ENCODE data around the gene KRTAP4-2. TPM values are rescaled to one million over a fixed set of nuclear protein-coding genes. Genes with fewer than 3 reads are reported as not detected.

KRTAP4-2 gene
- polyA plus RNA-seq, 1 of the 3 experiments (the other 2 are of a cell fraction) = not detected

DNA sequence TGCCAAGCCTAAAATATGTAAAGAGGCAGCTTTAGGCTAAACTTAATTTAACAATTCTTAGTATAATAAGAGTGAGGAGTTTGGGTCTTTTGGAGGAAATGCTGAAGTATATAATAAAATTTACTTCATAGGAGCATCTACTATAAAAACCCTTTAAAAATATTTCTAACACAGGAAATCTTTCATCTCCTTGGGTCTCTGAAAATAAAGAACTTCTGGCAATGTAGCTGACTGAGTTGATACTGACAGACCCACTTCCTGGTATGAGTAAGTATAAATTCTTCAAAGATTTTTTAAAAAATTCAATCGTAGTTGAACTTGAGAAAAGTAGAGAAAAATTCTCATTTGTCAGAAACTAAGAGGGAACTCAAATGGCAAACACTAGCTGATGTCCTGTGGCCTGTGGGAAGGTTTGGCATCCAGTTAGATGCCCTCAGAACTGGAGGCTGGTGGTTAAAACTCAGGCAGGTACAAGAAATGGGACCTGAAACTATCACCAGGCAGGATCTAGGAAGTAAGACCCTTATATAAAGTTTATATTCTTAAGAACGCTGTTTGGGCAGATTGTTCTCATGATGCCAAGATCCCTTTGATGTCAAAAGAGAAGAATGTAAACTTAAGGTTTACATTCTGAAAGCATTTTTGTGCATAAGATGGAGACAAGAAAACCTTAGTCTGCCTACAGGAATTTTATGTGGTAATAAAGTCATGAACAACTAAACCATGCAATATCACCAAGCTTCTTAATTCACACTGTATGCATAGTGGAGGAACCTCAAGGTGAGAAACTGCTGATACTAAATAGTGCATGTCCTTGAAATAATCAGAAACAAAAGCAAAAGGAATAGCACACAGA, 43.9 kb downstream of the KRTAP4-2 start:
- no peaks in the 10 kb centered on the region for H3K9me2 ChIP-seq
- H3K4me1 ChIP-seq (ENCODE audit: control insufficient read depth in 1 of 2, insufficient read depth in 2 of 2, low read depth in 1 of 2, low read length in 1 of 2) = peaks cover 0 to 12% of the 10 kb centered on the region in 2 experiments; a peak in 1 of 4 replicates
- no peaks in the 10 kb centered on the region for H3F3A ChIP-seq (replicated peaks; ENCODE audit: insufficient read depth)
- peak overlapping the region; percentile 66; the same call in 1 of the 2 replicates for H2AFZ ChIP-seq (ENCODE audit: low read depth)
- H3K36me3 ChIP-seq (replicated peaks in 1 of 2; ENCODE audit: control insufficient read depth in 1 of 2, insufficient read depth in 2 of 2, low read length in 1 of 2) = no peaks in the 10 kb centered on the region
- H3K79me2 ChIP-seq (ENCODE audit: insufficient read depth) = no peaks in the 10 kb centered on the region
- 8% methylated on average over 2 of the region's 2 CpGs for WGBS (ENCODE audit: low lambda C conversion rate)
- no peaks in the 10 kb centered on the region for H3K9me3 ChIP-seq
- H4K20me1 ChIP-seq (ENCODE audit: insufficient read depth) = no peaks in the 10 kb centered on the region
- no peak overlapping the region for H3K4me3 ChIP-seq (ENCODE audit: low read depth in 2 of 2, low read length in 1 of 2)
- ChIA-PET CTCF (no interaction called here), POLR2A (no interaction called here)
- H3K27me3 ChIP-seq (ENCODE audit: insufficient read depth) = no peaks in the 10 kb centered on the region
- no peak for DNase-seq
- H3K27ac ChIP-seq (ENCODE audit: low read depth in 2 of 2, low read length in 1 of 2) = no peak overlapping the region
- TF ChIP-seq SMC3 (IDR thresholded peaks at IDR 0.05; ENCODE audit: low read depth, low read length) (no peak), RXRA (IDR thresholded peaks at IDR 0.05; ENCODE audit: borderline replicate concordance, low read depth) (no peak), CHD2 (IDR thresholded peaks at IDR 0.05; ENCODE audit: low read length, partially characterized antibody) (no peak), FOXM1 (IDR thresholded peaks at IDR 0.05; ENCODE audit: low read depth) (no peak), RAD21 (IDR thresholded peaks at IDR 0.05; ENCODE audit: low read length) (no peak), TCF12 (IDR thresholded peaks at IDR 0.05) (no peak), FOXJ3 (CRISPR knock-in tag; IDR thresholded peaks at IDR 0.05) (no peak), NFIC (IDR thresholded peaks at IDR 0.05; ENCODE audit: borderline replicate concordance) (no peak)
- TF ChIP-seq, protein P1, sequence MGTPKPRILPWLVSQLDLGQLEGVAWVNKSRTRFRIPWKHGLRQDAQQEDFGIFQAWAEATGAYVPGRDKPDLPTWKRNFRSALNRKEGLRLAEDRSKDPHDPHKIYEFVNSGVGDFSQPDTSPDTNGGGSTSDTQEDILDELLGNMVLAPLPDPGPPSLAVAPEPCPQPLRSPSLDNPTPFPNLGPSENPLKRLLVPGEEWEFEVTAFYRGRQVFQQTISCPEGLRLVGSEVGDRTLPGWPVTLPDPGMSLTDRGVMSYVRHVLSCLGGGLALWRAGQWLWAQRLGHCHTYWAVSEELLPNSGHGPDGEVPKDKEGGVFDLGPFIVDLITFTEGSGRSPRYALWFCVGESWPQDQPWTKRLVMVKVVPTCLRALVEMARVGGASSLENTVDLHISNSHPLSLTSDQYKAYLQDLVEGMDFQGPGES (IDR thresholded peaks at IDR 0.05; ENCODE audit: low read depth, low read length) = no peak
- TF ChIP-seq, protein P2, sequence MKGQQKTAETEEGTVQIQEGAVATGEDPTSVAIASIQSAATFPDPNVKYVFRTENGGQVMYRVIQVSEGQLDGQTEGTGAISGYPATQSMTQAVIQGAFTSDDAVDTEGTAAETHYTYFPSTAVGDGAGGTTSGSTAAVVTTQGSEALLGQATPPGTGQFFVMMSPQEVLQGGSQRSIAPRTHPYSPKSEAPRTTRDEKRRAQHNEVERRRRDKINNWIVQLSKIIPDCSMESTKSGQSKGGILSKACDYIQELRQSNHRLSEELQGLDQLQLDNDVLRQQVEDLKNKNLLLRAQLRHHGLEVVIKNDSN (IDR thresholded peaks at IDR 0.05; ENCODE audit: borderline replicate concordance, low read depth) = no peak
- TF ChIP-seq, protein P3, sequence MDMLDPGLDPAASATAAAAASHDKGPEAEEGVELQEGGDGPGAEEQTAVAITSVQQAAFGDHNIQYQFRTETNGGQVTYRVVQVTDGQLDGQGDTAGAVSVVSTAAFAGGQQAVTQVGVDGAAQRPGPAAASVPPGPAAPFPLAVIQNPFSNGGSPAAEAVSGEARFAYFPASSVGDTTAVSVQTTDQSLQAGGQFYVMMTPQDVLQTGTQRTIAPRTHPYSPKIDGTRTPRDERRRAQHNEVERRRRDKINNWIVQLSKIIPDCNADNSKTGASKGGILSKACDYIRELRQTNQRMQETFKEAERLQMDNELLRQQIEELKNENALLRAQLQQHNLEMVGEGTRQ (IDR thresholded peaks at IDR 0.05; ENCODE audit: borderline replicate concordance, low read depth, low read length) = no peak
- TF ChIP-seq, protein P4, sequence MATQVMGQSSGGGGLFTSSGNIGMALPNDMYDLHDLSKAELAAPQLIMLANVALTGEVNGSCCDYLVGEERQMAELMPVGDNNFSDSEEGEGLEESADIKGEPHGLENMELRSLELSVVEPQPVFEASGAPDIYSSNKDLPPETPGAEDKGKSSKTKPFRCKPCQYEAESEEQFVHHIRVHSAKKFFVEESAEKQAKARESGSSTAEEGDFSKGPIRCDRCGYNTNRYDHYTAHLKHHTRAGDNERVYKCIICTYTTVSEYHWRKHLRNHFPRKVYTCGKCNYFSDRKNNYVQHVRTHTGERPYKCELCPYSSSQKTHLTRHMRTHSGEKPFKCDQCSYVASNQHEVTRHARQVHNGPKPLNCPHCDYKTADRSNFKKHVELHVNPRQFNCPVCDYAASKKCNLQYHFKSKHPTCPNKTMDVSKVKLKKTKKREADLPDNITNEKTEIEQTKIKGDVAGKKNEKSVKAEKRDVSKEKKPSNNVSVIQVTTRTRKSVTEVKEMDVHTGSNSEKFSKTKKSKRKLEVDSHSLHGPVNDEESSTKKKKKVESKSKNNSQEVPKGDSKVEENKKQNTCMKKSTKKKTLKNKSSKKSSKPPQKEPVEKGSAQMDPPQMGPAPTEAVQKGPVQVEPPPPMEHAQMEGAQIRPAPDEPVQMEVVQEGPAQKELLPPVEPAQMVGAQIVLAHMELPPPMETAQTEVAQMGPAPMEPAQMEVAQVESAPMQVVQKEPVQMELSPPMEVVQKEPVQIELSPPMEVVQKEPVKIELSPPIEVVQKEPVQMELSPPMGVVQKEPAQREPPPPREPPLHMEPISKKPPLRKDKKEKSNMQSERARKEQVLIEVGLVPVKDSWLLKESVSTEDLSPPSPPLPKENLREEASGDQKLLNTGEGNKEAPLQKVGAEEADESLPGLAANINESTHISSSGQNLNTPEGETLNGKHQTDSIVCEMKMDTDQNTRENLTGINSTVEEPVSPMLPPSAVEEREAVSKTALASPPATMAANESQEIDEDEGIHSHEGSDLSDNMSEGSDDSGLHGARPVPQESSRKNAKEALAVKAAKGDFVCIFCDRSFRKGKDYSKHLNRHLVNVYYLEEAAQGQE (IDR thresholded peaks at IDR 0.05; ENCODE audit: low read depth, low read length) = no peak
- H3K9ac ChIP-seq = no peak overlapping the region
- no peak overlapping the region for H3K4me2 ChIP-seq

Data from SK-N-SH (cell line).